Body of pancreas (tissue), 4 donors: ENCODE results near the gene LARP1. TPM values are rescaled to one million over a fixed set of nuclear protein-coding genes. Genes with fewer than 3 reads are reported as not detected.
A peak's percentile ranks its signal among the peaks of the same experiment; 100 is the strongest.
"Not testable (repeated sequence)": the region's sequence is repeated elsewhere in the genome, so short reads cannot be mapped to it uniquely, and the experiment has no call there.

Source experiments
- ATAC-seq: fragments of 150-250 bp; one replicate; pipeline ENCODE4 v1.9.1; 2016
- DNase-seq, 4 donors: peaks; one replicate each; pipeline ENCODE4 v3.0.0-alpha.2; 2019
- H3K27ac ChIP-seq, 4 donors: fragments of 200-600 bp; sonication (generic); 1 replicate in 3 of 4; 2 replicates in 1 of 4; pipeline versions ENCODE4 v1.5.1 to v1.6.1; 2016 to 2019; ENCODE audit warnings: mild to moderate bottlenecking in 1 of 4, mixed read lengths in 1 of 4, moderate library complexity in 1 of 4
- H3K27me3 ChIP-seq, 2 donors: fragments of 200-600 bp; sonication (generic); one replicate each; pipeline ENCODE4 v1.6.0; 2016; ENCODE audit warnings: mild to moderate bottlenecking in 1 of 2
- H3K36me3 ChIP-seq, 2 donors: fragments of 200-600 bp; sonication (generic); replicated peaks in 1 of 2; 2 replicates each; pipeline ENCODE4 v1.5.1; 2016; ENCODE audit warnings: low read depth in 2 of 2; ENCODE audit not compliant: insufficient read depth in 1 of 2
- H3K4me1 ChIP-seq: fragments of 200-600 bp; sonication (generic); one replicate; pipeline ENCODE4 v1.6.0; 2016
- H3K4me3 ChIP-seq, 2 donors: fragments of 200-600 bp; sonication (generic); 1 replicate in 1 of 2; 2 replicates in 1 of 2; pipeline ENCODE4 v1.5.1; 2016 to 2019
- H3K9me3 ChIP-seq, 3 donors: fragments of 200-600 bp; sonication (generic); 1 replicate in 2 of 3; 2 replicates in 1 of 3; pipeline ENCODE4 v1.5.1; 2016
- POLR2A ChIP-seq, 3 donors: fragments of 450-650 bp; IDR thresholded peaks; one replicate each; pipeline ENCODE4 v1.6.1; 2016; ENCODE audit warnings: antibody characterized with exemption in 3 of 3, mild to moderate bottlenecking in 2 of 3
- WGBS, 2 donors: methylation state at CpG; one replicate each; pipeline ENCODE4 v1.1.5; 2017; 5-methylcytosine and 5-hydroxymethylcytosine counted together
- intact Hi-C: fragments of 100-400 bp; cut with DNase I; formaldehyde crosslinking; loops from one replicate; pipeline ENCODE4 v1.15.1; 2023
- total RNA-seq, 2 donors: library from RNA; depleted of rRNA; stranded (reverse); fragments of >200 nt; gene quantifications; one replicate each; pipeline ENCODE4 v1.1.0, GENCODE V29; 2016
- TF ChIP-seq, protein P1 (sequence below), 7 experiments: fragments of 450-650 bp in 4 of 7; fragments of 200-600 bp in 3 of 7; sonication (generic) in 3 of 7; IDR thresholded peaks; one replicate each; pipeline ENCODE4 v1.5.1; 2016 to 2019; ENCODE audit warnings: antibody characterized with exemption in 7 of 7

LARP1 gene
- total RNA-seq, 2 donors from 2014 or later: 96.2 to 151 TPM

DNA sequence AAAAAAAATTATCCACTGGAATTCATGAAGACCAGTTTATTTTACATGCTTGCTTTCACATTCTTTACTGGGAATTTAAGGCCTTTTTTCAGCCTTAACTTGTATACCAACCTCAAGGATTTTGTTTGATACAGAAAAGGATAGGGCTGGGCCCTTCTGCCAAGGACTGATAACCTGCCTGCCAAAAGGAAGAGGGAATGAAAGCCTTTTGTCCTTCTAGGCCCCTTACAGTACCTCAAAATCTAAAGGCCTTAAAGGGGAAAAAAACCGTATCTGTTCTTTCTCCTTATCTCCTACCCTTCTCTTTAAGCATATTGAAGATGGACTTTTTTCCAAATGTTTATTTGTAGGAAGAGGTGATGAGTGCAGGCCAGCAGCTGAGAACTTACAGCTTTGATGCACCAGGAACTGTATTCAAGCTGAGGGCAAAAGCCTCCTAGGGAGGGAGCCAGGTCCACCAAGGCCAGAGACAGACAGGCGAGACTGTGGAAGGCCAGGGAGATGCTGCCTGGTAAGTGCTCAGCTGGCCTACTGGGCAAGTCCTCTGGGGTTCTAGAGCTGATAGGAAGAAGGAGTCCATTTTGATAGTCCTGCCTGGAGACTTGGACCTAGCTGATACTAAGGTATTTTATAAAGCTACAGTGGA is 63.4 kb downstream of the LARP1 start:
- H3K4me3 ChIP-seq: no peak overlapping the region
- no peaks in the 10 kb centered on the region for H3K9me3 ChIP-seq
- TF ChIP-seq, protein P1, sequence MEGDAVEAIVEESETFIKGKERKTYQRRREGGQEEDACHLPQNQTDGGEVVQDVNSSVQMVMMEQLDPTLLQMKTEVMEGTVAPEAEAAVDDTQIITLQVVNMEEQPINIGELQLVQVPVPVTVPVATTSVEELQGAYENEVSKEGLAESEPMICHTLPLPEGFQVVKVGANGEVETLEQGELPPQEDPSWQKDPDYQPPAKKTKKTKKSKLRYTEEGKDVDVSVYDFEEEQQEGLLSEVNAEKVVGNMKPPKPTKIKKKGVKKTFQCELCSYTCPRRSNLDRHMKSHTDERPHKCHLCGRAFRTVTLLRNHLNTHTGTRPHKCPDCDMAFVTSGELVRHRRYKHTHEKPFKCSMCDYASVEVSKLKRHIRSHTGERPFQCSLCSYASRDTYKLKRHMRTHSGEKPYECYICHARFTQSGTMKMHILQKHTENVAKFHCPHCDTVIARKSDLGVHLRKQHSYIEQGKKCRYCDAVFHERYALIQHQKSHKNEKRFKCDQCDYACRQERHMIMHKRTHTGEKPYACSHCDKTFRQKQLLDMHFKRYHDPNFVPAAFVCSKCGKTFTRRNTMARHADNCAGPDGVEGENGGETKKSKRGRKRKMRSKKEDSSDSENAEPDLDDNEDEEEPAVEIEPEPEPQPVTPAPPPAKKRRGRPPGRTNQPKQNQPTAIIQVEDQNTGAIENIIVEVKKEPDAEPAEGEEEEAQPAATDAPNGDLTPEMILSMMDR (IDR thresholded peaks at IDR 0.05): no peak
- no peak for TF ChIP-seq POLR2A (IDR thresholded peaks at IDR 0.05)
- H3K27me3 ChIP-seq: no peaks in the 10 kb centered on the region
- ATAC-seq: no peak
- H3K36me3 ChIP-seq: peaks cover 7 to 31% of the 10 kb centered on the region in 2 donors
- intact Hi-C loops: no loop called here
- peaks cover 4% of the 10 kb centered on the region for H3K4me1 ChIP-seq
- DNase-seq: no peak
- no peak overlapping the region for H3K27ac ChIP-seq
- WGBS, 2 donors: 69 to 90% methylated on average over 2 of the region's 2 CpGs

DNA sequence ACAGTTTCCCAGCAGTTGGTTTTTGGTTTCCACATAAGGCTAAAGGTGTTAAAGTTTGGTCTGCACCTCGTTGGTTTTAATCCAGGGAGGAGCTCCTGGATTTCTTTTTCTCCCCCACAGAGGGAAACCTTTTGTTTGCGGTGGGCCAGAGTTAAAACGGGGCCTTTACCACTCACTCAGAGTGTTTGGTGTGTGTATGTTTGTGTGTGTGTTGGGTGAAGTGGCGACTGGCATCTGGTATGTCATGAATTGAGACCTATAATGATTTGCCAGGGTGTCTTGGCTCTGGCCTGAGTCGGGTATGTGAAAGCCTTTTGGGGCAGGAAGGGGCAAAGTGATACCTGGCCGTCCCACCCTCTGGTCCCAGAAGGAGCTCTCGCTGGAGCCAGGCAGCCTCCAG is 64.4 kb downstream of the LARP1 start:
- Histone ChIP-seq H3K27ac (no peak overlapping the region), H3K4me1 (peaks cover 4% of the 10 kb centered on the region), H3K27me3 (no peaks in the 10 kb centered on the region), H3K4me3 (no peak overlapping the region), H3K9me3 (no peaks in the 10 kb centered on the region), H3K36me3 (peaks cover 7 to 24% of the 10 kb centered on the region in 2 donors)
- WGBS, 2 donors: 79% methylated on average over 7 of the region's 7 CpGs
- intact Hi-C loops: no loop called here
- ATAC-seq: no peak
- TF ChIP-seq, protein P1 (IDR thresholded peaks at IDR 0.05): no peak
- no peak for TF ChIP-seq POLR2A (IDR thresholded peaks at IDR 0.05)
- DNase-seq: no peak

DNA sequence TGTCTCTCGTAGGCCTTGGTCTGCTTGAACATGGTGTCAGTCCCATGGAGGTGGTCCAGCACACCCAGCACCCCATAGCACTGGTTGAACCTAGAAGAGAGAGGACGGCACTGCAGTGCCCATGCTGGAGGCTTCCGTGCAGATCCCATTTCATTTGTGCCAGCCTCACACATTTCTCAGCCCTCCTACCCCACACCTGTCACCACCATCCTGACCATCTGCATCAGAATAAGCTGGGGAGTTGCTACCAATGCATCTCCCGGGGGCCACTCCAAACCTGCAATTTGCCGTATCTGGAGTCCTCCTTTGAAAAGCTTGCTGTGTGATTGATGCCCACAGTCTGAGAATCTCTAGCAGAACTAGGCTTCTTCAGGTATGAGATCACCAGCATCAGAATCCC is 65.2 kb downstream of the LARP1 start:
- H3K9me3 ChIP-seq: no peaks in the 10 kb centered on the region
- 84 to 91% methylated on average over 5 of the region's 5 CpGs for WGBS, 2 donors
- intact Hi-C loops: no loop called here
- no peak overlapping the region for H3K27ac ChIP-seq
- no peak for TF ChIP-seq POLR2A (IDR thresholded peaks at IDR 0.05)
- TF ChIP-seq, protein P1 (IDR thresholded peaks at IDR 0.05): no peak
- H3K4me3 ChIP-seq: no peak overlapping the region
- peaks cover 4% of the 10 kb centered on the region for H3K4me1 ChIP-seq
- peaks cover 2 to 18% of the 10 kb centered on the region in 2 donors for H3K36me3 ChIP-seq
- DNase-seq: no peak
- no peaks in the 10 kb centered on the region for H3K27me3 ChIP-seq
- ATAC-seq: no peak

GRCh38 chr5:154822896-154823295 is 67.7 kb downstream of the LARP1 start:
- H3K4me1 ChIP-seq, H3K4me3 ChIP-seq, DNase-seq, ATAC-seq, intact Hi-C loops, H3K27me3 ChIP-seq, H3K36me3 ChIP-seq, H3K9me3 ChIP-seq: not testable (repeated sequence)
- 85 to 89% methylated on average over 5 of the region's 5 CpGs for WGBS, 2 donors
- peak overlapping the region in 1 of 4 donors; percentile 9 for H3K27ac ChIP-seq

DNA sequence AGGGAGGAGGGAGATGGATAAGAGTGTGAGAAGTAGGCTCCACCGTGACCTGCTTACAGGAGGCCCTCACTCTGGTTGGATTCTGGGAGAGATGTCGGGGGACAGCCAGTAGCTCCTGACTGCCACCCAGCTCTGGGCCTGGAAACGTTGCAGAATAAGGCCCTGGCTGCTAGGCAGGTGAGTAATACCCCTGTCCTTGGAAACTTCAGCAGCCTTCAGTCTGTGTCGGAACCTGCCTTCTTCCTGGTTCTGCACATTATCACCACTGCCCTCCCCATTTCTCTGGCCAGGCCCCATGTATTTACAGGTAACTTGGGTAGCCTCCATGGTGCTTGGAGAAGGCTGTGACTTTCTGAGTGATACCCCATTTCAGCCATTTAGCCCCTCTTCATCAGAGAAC is 68.4 kb downstream of the LARP1 start:
- no peaks in the 10 kb centered on the region for H3K27me3 ChIP-seq
- H3K4me3 ChIP-seq: no peak overlapping the region
- DNase-seq (peak in 1 of 4 donors; percentile 7), ATAC-seq (no peak)
- intact Hi-C loops: no loop called here
- no peak overlapping the region for H3K27ac ChIP-seq
- TF ChIP-seq, protein P1 (IDR thresholded peaks at IDR 0.05): no peak
- TF ChIP-seq POLR2A (IDR thresholded peaks at IDR 0.05): no peak
- peaks cover 4% of the 10 kb centered on the region for H3K4me1 ChIP-seq
- no peaks in the 10 kb centered on the region for H3K9me3 ChIP-seq
- WGBS, 2 donors: 50 to 66% methylated on average over 4 of the region's 4 CpGs
- H3K36me3 ChIP-seq: peaks cover 0 to 6% of the 10 kb centered on the region in 2 donors
